Stromal cell of bone marrow (primary cell): ENCODE results near the gene GH2.
"Not testable (repeated sequence)": the region's sequence is repeated elsewhere in the genome, so short reads cannot be mapped to it uniquely, and the experiment has no call there.

Experiments used
- DNase-seq: peaks from one replicate; pipeline ENCODE4 v3.0.0-alpha.2; 2012; ENCODE audit warnings: low read depth

GH2 gene

GRCh38 chr17:63911041-63911635, 29.4 kb upstream of the GH2 start, which contains the start of gene CSHL1:
TSS of gene CSHL1 (minus strand) at chr17:63911258. CDS start at chr17:63911196, 62 bp downstream.
- no peak for DNase-seq

GRCh38 chr17:63910096-63910495, 28.4 kb upstream of the GH2 start:
- DNase-seq = no peak

- DNase-seq = not testable (repeated sequence)
Observed at GRCh38 chr17:63909586-63909985, 27.8 kb upstream of the GH2 start.

DNA sequence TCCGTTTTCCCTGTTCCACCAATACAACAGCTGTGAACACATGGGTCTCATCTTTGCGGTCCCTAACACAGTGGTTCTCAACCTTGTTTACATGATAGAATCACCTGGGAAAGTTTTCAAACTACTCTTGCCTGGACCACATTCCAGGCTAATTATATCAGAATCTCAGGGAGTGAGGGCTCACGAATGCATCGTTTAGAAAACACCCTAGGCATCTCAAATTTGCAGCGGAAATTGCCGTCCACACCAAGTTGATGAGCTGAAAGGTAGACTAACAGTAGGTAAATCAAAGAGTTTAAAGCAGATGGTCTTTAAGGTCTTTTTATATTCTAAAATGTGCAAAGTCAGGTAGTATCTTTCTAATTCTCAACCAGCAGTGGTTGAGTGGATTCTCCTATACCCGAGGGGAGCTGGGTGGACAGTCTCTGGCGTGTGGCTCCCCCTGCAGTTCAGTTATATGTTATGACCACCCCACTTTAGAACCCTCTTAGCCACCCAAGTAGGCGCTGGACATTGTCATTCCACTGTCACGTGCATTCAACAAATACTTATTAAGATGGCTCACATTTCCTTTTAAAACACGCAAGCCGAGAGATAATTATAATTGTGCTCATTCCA, 25.5 kb upstream of the GH2 start:
- not testable (repeated sequence) for DNase-seq

- not testable (repeated sequence) for DNase-seq
Observed at GRCh38 chr17:63904796-63905195, 23.1 kb upstream of the GH2 start.

- not testable (repeated sequence) for DNase-seq
Observed at GRCh38 chr17:63903787-63904201, 22.1 kb upstream of the GH2 start.

- DNase-seq = not testable (repeated sequence)
Observed at GRCh38 chr17:63901971-63902370, 20.2 kb upstream of the GH2 start.

DNA sequence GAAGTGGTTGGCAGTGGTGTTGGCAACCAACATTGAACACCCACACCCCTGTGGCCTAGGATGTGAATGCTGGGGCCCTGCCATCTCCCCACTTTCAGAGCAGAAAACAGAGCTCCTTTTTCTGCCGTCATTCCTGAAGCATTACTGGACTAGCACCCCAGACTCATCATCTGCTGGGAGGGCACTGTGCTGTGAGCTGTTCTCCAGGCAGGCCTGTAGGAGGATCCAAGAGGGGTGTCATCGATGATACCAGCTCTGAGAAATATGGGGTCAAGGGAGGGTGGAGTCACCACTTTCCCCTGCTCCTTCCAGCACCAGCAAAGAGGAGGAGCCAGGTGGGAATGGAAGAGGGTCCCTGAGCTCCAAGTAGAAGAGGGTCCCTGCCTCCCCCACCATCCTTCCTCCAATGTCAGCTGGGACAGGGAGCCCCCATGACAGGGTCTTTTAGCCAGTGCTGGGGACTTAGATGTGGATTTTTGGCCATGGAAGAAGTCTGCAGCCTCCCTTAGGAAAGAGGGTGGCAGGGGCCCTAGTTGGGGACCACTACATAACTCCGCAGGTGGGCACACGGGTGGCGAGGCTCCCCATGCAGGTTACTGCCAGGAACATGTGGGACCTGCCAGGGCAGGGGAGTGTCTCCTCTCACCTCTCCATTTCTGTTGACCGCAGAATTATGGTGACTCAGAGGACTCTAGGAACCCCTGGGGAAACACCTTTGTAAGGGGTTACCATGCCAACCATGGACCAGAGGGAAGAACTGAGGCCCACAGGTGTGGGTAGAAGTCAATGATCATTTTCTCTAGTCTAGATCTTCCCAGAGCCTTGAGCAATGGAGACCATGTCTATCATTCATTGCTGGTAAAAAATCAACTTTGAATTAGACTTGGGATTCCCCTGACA, 17.4 kb upstream of the GH2 start:
- not testable (repeated sequence) for DNase-seq

DNA sequence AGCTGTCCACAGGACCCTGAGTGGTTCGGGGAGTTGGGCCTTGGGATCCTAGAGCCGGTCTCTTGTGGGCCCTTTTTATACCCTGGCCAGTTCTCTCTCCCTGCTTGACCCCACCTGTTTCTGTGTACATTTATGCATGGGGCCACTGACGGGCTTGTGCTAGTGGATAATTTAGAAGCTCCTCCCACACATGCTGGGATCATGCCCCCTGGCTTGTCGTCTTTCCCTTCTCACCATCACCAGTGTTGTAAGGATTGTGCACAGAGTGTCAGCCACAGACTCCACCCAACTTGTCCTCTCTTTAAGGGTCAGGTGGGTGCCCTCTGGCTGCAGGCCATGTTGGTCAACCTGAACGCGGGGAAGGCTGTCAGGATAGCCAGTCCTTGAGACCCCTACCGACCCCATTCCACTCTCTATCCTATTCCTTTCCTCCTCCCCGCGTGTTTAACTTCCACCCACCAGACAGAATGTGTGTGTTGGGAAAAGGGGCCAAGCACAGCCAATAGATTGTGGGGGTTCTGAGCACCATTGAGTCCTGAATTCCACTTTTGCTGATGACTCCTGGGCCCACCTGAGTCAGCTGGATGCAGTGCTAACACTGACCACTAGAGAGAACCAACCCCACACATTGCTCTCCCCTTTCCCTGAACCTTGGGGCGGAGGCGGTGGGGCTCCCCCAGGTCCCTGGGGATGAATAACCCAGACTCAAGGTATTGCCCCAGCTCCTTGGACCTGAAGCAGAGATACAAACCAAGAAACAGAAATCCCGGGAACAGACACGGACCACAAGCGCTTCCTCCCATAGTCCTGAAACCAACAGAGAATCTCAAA, 15.0 kb upstream of the GH2 start, which contains the start of gene CSH1:
Gene CSH1 (minus strand): TSS at position 51 of the 831 bp plus-strand sequence. CDS start 63 bp downstream, outside the sequence.
- not testable (repeated sequence) for DNase-seq

GRCh38 chr17:63894821-63895220, 13.1 kb upstream of the GH2 start:
- DNase-seq = not testable (repeated sequence)

DNA sequence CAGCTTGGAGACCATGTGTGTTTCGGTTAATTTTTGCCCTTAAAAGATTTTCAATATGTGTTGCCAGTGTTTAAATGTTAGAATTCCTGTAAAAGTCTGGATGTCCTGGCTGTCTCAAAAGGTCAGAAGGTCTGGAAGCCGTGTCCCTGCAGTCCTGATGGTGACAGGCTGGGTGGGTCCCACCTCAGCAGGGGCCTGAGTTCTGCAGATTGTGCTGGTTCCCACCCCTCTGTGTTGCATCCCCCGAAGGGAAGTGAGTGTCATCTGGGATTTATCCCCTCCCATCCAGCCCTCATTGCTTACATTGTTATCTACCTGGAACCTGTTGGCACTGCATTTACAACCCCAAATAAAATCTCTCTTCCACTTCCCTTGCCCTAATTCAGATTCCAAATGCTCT, 12.3 kb upstream of the GH2 start:
- DNase-seq = not testable (repeated sequence)

GRCh38 chr17:63892316-63893037, 10.7 kb upstream of the GH2 start:
- not testable (repeated sequence) for DNase-seq

- peak; percentile 6 for DNase-seq
Observed at GRCh38 chr17:63889026-63889848, 7.5 kb upstream of the GH2 start.

GRCh38 chr17:63885119-63885518, 3.4 kb upstream of the GH2 start:
- not testable (repeated sequence) for DNase-seq

- not testable (repeated sequence) for DNase-seq
Observed at GRCh38 chr17:63882626-63883126, 932 bp upstream of the GH2 start.

GRCh38 chr17:63881337-63881736, 407 bp downstream of the GH2 start:
- not testable (repeated sequence) for DNase-seq

DNA sequence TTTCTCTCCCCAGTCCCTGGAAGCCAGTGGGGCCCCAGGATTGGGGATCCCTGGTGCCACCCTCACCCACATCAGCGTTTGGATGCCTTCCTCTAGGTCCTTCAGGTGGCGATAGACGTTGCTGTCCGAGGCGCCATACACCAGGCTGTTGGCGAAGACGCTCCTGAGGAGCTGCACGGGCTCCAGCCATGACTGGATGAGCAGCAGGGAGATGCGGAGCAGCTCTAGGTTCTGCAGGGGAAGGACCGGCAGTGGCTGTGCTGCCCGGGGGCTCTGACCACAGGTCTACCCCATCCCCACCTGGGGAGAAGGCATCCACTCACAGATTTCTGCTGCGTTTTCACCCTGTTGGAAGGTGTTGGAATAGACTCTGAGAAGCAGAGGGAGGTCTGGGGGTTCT, 1.0 kb downstream of the GH2 start:
- DNase-seq = no peak

GRCh38 chr17:63878413-63878812, 3.3 kb downstream of the GH2 start:
- DNase-seq = not testable (repeated sequence)

DNA sequence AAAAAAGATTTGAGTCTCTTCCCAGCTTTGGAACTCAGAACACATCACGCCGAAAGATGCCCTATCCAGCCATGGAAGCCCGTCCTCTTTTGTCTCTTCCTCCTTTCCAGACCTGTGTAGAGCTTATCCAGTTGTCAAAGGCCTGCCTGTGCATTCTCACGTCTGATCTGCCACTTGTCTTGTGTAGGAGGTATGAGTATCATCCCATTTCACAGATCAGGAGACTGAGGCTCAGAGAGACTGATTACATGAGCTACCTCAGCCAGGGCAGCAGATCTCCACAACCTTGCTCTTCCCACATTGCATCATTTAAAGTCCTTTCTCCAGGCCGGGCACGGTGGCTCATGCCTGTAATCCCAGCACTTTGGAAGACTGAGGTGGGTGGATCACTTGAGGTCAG, 7.1 kb downstream of the GH2 start:
- DNase-seq = not testable (repeated sequence)
